GM18507 (cell line): Measurements from ENCODE around the gene AMELY.
"Not testable (repeated sequence)": the region's sequence is repeated elsewhere in the genome, so short reads cannot be mapped to it uniquely, and the experiment has no call there.

Source experiments
- DNase-seq: peaks from one replicate; pipeline ENCODE4 v3.0.0; 2011; ENCODE audit warnings: low read depth; ENCODE audit not compliant: insufficient read length; ENCODE audit errors: extremely low spot score
- FAIRE-seq: peaks from 2 replicates; lab custom pipeline; 2011; peaks lifted over from hg19 to GRCh38; lab: Jason Lieb, UNC

AMELY gene, protein sequence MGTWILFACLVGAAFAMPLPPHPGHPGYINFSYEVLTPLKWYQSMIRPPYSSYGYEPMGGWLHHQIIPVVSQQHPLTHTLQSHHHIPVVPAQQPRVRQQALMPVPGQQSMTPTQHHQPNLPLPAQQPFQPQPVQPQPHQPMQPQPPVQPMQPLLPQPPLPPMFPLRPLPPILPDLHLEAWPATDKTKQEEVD

DNA sequence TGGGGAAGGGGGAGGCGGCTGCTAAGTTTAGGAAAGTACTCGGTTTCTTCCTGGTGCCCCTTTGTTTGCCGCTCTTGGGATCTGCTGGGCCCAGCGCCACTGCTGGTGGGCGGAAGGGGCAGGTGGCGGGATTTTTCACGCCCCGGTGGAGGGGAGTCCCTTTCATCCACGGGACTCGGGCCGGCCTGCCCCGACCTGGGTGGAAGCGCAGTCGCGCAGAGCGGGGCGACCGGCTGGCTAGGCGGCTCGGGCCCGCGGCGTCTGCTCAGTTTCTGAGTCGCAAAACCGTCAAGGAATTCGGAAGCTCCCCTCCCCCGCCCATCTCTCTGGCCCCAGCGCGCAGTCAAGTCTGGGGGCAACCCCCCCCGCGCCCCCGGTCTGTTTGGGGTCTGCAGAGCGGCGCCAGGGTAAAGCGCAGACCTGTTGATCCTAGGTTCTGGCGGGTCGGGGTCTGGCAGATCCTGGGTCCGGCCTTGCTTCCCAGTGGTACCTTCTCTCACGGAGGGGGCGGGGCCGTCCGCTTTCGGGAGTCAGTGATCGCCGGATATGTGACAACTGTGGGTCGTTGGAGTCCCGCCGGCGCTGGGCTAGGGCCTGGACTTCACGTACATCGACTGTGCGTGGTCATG lies at the start of gene AMELY:
Gene AMELY (minus strand): TSS at position 500 of the 629 bp plus-strand sequence. CDS start 39,144 bp downstream, outside the sequence.
- no peak for FAIRE-seq
- DNase-seq: no peak

DNA sequence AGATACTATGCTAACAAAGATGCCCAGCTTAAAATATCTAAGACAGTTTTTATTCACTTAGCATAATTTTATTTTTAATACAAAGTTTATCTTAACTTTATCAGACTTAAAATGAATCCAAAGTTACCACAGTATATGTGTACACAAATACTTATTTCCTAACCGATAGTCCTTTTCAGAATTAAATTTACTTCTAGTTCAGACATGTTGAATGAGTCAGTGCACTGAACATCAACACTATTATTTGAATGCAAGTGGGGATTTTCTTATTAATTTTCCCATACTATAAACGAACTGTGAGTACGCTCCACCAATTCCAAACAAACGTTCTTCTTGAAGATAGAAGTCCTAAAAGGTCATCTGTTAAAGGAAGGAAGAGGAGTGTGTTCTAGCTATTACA lies 38.4 kb upstream of the AMELY start:
- FAIRE-seq (no peak), DNase-seq (no peak)

GRCh38 chrY:6948378-6948777 lies 36.8 kb upstream of the AMELY start:
- no peak for DNase-seq
- FAIRE-seq: no peak

GRCh38 chrY:6947695-6948094 lies 36.1 kb upstream of the AMELY start:
- no peak for DNase-seq
- FAIRE-seq: no peak

GRCh38 chrY:6935497-6935896 lies 23.9 kb upstream of the AMELY start:
- FAIRE-seq (no peak), DNase-seq (no peak)

DNA sequence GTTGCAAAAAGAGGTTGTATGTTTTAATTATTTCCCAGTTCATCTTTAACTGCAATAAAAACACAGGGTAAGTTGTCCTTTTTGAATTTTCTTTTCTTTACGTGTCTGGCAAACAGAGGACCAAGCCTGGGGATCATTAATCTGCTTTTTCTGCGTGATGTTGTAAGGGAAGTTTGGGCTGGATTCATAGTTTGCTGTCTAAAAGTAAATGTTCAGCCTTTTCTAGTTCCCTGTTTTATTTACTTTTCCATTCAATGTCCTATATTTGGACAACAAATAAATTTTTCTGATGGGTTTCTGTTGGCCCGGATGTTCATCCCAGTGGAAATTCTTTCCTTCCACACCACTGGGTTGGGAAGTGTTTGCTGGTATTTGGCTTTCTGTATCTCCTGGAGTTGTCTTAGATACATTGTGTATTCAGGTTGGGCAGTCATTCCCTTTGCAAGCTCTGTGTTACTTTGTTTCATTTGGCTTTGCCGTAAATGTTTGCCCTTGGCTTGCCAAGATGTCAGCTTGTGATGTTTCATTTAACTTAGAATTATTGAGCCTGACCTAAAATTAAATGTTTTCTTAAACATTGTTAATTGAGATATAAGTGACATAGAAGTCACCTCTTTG lies 20.3 kb upstream of the AMELY start:
- DNase-seq (no peak), FAIRE-seq (no peak)

GRCh38 chrY:6929237-6929636 lies 17.7 kb upstream of the AMELY start:
- FAIRE-seq: no peak
- DNase-seq: no peak

DNA sequence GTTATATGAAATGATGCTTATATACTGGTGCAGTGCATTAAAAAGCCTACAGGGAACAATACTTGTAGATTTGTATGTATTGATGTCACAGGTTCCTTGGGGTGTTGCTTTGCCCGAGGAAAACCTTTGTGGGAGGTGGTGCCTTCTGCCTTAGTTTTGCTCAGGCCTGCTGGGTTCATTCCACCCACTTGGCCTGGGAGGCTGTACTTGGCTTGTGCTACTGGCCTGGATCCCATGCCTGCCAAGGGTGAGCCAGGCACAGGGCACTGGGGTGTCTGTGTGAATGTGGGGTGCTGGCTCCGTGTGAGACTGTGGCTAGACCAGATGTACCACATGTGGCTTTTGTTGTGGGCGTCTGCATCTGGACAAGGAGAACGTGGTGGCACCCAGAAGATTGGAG lies 16.7 kb upstream of the AMELY start:
- DNase-seq (no peak), FAIRE-seq (no peak)

GRCh38 chrY:6921061-6921460 lies 9.5 kb upstream of the AMELY start:
- no peak for DNase-seq
- no peak for FAIRE-seq

- FAIRE-seq (no peak), DNase-seq (no peak)
Measured at GRCh38 chrY:6913362-6913761, 1.8 kb upstream of the AMELY start.

GRCh38 chrY:6910372-6911252 lies 940 bp downstream of the AMELY start, which contains the start of gene TBL1Y:
TBL1Y (plus strand) TSS chrY:6910697; CDS start chrY:7025085, 114,388 bp downstream.
- no peak for DNase-seq
- no peak for FAIRE-seq

- no peak for FAIRE-seq
Measured at GRCh38 chrY:6909856-6910255, 1.7 kb downstream of the AMELY start.

GRCh38 chrY:6909118-6909521 lies 2.4 kb downstream of the AMELY start:
- no peak for DNase-seq
- FAIRE-seq: no peak

More at GRCh38 chrY:6909856-6910255, 1.7 kb downstream of the AMELY start:
- no peak for DNase-seq

GRCh38 chrY:6908021-6908420 lies 3.5 kb downstream of the AMELY start:
- DNase-seq, FAIRE-seq: not testable (repeated sequence)

GRCh38 chrY:6907591-6907990 lies 4.0 kb downstream of the AMELY start:
- no peak for FAIRE-seq

DNA sequence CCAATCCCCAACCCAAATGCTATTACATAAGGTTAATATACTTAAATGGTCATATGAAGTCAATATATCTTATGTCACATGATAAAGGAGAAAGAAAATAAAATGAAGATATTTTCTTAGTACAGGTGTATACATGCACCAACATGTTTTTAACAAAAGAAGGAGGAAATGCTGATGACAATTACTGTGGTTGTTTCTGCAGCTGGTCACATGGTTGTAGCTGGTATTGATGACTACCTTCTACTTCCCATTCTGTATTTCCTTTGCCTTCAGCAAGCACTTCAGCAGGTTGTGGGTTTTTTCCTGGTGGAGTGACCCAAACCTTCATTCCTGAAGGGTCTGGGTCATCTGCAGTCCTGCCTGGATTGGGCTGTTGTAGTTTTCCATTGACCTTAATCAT lies 9.4 kb downstream of the AMELY start:
- FAIRE-seq, DNase-seq: not testable (repeated sequence)

More at GRCh38 chrY:6907591-6907990, 4.0 kb downstream of the AMELY start:
- no peak for DNase-seq

DNA sequence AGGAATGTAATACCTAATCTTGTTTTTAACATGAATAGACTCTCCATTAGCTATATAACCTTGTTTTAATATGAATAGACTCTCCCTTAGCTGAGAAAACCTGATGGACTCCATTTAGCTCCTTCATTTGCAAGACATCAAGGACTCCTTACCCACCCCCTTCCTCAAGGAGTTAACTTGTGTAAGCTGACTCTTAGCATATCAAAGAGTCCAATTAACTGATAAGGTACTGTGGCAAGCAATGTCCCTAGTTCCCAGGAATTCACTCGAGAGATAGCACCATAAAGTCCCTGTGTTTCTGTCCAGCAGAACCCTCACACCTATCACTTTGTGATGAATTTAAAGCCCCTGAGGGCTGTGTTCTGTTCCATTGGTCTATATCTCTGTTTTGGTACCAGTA lies 16.3 kb downstream of the AMELY start:
- FAIRE-seq (no peak), DNase-seq (no peak)

- FAIRE-seq (no peak), DNase-seq (no peak)
Measured at GRCh38 chrY:6894496-6894895, 17.1 kb downstream of the AMELY start.

DNA sequence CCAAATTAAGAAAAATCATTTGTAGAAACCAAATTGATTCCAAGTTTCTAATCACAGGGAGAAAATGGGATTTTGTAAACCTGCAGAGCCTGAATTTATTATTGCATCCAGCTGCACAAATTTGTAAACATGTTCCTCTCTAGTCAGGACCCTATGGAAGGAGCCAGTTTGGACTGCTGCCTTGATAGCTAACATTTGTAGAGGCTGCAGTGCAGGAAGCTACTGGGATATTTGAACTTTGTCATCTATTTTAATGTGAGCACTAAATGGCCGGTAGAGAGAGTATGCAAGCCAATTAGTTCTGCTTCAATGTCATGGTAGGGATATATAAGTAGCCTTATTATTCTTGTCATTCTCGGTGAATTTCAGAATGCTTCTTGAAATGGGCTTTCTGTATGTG lies 62.2 kb downstream of the AMELY start:
- no peak for FAIRE-seq
- DNase-seq: no peak

DNA sequence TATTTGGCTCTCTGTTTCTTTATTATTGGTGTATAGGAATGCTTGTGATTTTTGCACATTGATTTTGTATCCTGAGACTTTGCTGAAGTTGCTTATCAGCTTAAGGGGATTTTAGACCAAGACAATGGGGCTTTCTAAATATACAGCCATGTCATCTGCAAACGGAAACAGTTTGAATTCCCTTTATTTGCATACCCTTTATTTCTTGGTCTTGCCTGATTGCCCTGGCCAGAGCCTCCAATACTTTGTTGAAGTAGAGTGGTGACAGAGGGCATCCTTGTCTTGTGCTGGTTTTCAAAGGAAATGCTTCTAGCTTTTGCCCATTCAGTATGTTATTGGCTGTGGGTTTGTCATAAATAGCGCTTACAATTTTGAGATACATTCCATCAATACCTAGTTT lies 68.9 kb downstream of the AMELY start:
- not testable (repeated sequence) for DNase-seq, FAIRE-seq
